Loucy (cell line): ENCODE data around the gene EBLN1.

Source experiments
- EZH2phosphoT487 ChIP-seq: fragments of 200-600 bp; IDR thresholded peaks from 2 replicates; pipeline ENCODE4 v1.6.1; 2018; ENCODE audit warnings: antibody characterized with exemption, mild to moderate bottlenecking, moderate library complexity, borderline replicate concordance
- TF ChIP-seq, protein P1 (sequence below): fragments of 200-600 bp; sonication (generic); conservative IDR thresholded peaks from 2 replicates; pipeline ENCODE4 v1.5.1; 2014; ENCODE audit warnings: mild to moderate bottlenecking, antibody characterized with exemption, low read length

GRCh38 chr10:22210267-22210666, 7.5 kb downstream of the EBLN1 start:
- TF ChIP-seq, protein P1, sequence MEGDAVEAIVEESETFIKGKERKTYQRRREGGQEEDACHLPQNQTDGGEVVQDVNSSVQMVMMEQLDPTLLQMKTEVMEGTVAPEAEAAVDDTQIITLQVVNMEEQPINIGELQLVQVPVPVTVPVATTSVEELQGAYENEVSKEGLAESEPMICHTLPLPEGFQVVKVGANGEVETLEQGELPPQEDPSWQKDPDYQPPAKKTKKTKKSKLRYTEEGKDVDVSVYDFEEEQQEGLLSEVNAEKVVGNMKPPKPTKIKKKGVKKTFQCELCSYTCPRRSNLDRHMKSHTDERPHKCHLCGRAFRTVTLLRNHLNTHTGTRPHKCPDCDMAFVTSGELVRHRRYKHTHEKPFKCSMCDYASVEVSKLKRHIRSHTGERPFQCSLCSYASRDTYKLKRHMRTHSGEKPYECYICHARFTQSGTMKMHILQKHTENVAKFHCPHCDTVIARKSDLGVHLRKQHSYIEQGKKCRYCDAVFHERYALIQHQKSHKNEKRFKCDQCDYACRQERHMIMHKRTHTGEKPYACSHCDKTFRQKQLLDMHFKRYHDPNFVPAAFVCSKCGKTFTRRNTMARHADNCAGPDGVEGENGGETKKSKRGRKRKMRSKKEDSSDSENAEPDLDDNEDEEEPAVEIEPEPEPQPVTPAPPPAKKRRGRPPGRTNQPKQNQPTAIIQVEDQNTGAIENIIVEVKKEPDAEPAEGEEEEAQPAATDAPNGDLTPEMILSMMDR = no peak
- TF ChIP-seq EZH2phosphoT487 = no peak
